ENCODE data around the gene MYLK2.

The MYLK2 gene

GRCh38 chr20:31860390-31861134, 41.4 kb downstream of the MYLK2 start:
- no peak for DNase-seq (ENCODE audit: extremely low read depth, low read depth)
- TF ChIP-seq CTCF (IDR thresholded peaks at IDR 0.05; ENCODE audit: low read depth, low read length, missing control alignments): no peak
- peak overlapping the region; percentile 31 for H3K4me3 ChIP-seq (replicated peaks; ENCODE audit: low read depth, low read length)

- H3K4me3 ChIP-seq (replicated peaks; ENCODE audit: low read depth, low read length): peak overlapping the region; percentile 31
- no peak for DNase-seq (ENCODE audit: extremely low read depth, low read depth)
- TF ChIP-seq CTCF (IDR thresholded peaks at IDR 0.05; ENCODE audit: low read depth, low read length, missing control alignments): no peak
Observed at GRCh38 chr20:31861135-31861384, 41.9 kb downstream of the MYLK2 start.

GRCh38 chr20:31861385-31862156, 42.4 kb downstream of the MYLK2 start:
- H3K4me3 ChIP-seq (replicated peaks; ENCODE audit: low read depth, low read length): peak overlapping the region; percentile 31
- TF ChIP-seq CTCF (IDR thresholded peaks at IDR 0.05; ENCODE audit: low read depth, low read length, missing control alignments): no peak
- DNase-seq (ENCODE audit: extremely low read depth, low read depth): no peak

GRCh38 chr20:31862157-31862470, 43.0 kb downstream of the MYLK2 start:
- no peak for TF ChIP-seq CTCF (IDR thresholded peaks at IDR 0.05; ENCODE audit: low read depth, low read length, missing control alignments)
- no peak overlapping the region for H3K4me3 ChIP-seq (replicated peaks; ENCODE audit: low read depth, low read length)

GRCh38 chr20:31862506-31862905, 43.4 kb downstream of the MYLK2 start:
- TF ChIP-seq CTCF (IDR thresholded peaks at IDR 0.05; ENCODE audit: low read depth, low read length, missing control alignments): no peak

More at GRCh38 chr20:31862157-31862470, 43.0 kb downstream of the MYLK2 start:
- DNase-seq (ENCODE audit: extremely low read depth, low read depth): no peak

GRCh38 chr20:31863296-31864085, 44.3 kb downstream of the MYLK2 start:
- H3K4me3 ChIP-seq (replicated peaks; ENCODE audit: low read depth, low read length): no peak overlapping the region
- TF ChIP-seq CTCF (IDR thresholded peaks at IDR 0.05; ENCODE audit: low read depth, low read length, missing control alignments): no peak
- DNase-seq (ENCODE audit: extremely low read depth, low read depth): no peak

More at GRCh38 chr20:31862506-31862905, 43.4 kb downstream of the MYLK2 start:
- H3K4me3 ChIP-seq (replicated peaks; ENCODE audit: low read depth, low read length): no peak overlapping the region
- no peak for DNase-seq (ENCODE audit: extremely low read depth, low read depth)

All from HFF-Myc (cell line).